CD4-positive, alpha-beta T cell treated with Interleukin-17A for 1 hour (primary cell): ENCODE results near the gene CENPX.
"Not testable (repeated sequence)": the region's sequence is repeated elsewhere in the genome, so short reads cannot be mapped to it uniquely, and the experiment has no call there.

ENCODE experiments used
- DNase-seq: peaks from one replicate; pipeline ENCODE4 v3.0.0-alpha.2; 2020

CENPX gene

DNA sequence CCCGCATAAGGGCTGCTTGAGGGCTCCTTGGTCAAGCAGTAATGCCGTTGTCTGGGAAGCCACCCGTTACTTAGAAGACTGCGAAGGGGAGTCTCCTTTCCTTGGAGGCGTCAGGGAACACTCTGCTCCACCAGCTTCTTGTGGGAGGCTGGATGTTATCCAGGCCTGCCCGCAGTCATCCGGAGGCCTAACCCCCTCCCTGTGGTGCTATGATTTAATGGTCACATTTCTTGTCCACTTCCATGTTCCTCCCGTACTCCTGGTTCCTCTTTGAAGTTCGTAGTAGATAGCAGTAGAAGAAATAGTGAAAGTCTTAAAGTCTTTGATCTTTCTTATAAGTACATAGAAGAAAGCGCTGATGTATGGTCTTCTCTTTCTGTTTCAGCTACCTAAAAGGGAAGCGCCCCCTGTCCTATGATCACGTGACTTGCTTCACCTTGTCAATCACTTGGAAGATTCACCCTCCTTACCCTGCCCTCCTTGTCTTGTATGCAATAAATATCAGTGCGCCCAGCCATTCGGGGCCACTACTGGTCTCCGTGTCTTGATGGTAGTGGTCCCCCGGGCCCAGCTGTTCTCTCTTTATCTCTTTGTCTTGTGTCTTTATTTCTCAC is 16.2 kb upstream of the CENPX start:
- DNase-seq, result not testable (repeated sequence)

DNA sequence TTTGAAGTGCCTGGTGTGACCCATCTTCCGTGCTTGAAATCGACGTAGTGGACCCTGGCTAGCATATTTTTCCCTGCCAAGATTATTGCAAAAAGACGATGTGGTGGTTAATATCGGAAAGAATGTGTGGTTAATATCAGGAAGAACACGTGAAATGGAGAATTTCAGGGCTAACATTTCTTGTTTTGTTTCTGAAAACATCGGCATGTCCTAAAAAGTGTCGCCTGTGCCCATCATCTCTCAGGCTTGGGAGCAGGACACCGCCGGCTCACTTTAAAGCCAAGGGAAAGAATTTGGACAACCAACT is 15.2 kb upstream of the CENPX start:
- no peak for DNase-seq

DNA sequence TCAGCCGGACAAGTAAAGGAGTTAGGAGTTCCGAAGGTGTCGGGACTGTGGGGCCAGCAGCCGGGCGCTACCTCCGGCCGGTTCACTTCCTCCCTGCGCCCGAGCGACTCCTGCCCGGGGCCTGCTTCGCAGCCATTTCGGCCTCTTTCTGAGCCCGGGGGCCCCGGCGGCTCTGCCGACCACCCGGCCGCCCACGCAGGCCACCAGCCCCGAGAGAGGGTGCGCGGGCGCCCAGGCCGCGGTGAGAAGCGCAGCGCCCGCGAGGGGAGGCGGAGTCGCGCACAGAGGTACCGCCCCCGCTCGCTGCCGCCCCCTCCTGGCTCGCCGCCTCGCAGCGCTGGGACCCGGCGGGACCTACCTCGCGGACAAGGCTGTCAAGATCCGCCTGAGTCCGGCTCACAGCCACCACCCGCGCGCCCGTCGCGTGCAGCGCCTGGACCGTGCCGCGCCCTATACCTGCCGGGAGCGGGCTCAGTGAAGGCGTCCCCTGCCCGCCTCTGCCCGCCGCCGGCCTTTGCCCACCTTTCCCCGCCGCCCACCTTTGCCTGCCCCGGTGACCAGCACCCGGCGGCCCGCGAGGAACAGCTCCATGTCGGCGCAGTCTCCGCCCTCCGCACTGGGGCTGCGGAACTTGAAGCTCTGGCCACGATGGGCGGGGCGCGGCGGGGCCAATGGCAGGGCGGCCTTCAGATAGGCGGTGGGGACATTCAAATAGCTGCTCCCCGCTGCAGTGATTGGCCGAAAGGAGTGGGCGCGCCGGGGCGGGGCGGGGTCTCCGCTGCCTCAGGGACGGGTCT is 14.6 kb upstream of the CENPX start, which contains the start of gene DCXR:
Gene DCXR (minus strand): TSS at position 606 of the 797 bp plus-strand sequence. CDS start 15 bp downstream, at position 591.
- DNase-seq, result peak; percentile 96

DNA sequence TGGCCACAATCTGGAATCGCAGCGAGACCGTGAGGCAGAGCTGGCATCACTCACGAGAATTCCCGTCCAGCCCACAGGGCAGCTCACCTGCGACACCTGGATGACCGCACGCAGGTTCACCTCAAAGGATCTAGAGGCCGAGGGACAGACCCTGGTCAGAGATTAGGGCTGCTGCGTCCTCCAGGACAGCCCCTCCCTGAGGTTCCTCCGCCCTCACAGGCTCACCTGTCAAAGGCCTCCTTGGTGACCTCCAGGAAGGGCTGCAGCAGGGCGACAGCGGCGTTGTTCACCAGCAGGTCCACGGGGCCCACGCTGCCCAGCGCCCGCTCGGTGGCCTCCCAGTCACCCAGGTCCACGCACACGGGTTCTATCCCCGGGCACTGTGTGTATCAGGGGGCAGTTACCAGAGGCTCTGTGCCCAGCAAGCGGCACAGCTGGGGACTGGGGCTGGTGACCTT is 14.0 kb upstream of the CENPX start:
- DNase-seq, result no peak

DNA sequence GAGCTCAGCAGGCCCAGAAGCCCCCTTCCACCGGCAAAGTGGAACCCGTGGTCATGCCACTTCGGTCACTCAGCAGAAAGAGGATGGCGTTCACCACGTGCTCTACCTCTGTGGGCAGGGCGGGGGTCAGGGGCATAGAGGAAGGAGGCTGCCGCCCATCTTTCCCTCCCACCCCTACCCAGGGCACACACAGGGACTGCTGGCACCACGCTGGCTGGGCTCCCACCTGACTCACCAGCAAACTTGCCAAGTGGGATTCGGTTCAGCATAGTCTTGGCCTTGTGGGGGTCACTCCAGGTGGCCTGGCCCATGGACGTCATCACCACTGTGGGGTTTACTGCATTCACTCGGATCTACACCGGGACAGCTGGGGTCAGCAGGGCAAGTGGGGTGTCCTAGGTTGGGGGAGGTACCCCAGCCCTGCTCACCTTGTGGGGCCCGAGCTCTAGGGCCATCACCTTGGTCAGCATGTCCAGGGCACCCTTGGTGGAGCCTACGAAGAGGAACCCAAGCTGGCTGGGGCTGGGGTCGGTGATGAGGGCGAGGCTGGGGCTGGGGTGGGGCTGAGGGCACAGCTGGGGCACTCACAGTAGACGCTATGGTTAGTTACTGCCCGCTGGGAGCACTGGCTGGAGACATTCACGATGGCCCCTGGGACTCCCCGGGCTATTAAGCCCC is 13.4 kb upstream of the CENPX start:
- DNase-seq, result no peak

DNA sequence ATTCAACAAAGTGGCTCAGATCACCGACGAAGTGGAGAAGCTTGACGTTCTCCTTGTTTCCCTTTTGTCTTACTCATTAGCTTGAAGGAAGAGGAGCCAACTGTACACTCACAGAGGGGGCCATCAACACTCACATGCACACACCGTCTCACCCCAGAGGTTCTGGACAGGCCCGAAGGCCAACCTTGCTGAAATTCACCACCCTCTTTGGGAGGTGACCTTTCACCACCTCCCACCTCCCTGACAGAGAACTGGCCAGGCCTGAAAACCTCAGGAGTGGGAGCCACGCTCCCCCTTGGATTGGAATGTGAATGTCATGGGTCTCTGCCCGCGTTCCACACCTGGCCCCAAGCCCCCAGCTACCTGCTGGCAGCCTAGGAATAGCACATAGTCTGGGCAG is 12.8 kb upstream of the CENPX start:
- no peak for DNase-seq

DNA sequence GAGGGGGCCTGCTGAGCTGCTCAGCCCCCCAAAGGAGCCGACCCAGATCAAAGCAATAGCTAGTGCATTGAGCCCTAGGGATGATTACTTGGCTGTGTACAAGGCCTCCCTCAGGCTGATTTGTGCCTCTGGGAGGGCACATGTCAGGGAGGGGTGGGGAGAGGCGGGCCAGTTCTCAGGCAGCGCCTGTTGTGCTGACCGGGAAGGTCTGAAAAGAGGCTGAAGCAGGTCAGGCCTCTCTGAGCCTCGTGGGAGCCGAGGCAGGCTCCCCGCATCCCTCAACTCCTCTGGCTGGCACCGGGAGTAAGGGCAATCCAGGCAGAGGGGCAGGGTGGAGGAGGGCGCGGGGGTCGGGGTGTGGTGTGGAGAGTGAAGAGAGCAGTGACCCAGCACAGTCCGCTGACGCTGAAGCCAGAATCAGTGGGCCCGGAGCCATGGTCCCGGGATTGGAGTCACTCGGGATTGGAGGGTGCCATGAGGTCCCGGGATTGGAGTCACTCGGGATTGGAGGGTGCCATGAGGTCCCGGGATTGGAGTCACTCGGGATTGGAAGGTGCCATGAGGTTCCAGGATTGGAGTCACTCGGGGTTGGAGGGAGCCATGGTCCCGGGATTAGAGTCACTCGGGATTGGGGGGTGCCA is 11.8 kb upstream of the CENPX start:
- DNase-seq, result no peak

DNA sequence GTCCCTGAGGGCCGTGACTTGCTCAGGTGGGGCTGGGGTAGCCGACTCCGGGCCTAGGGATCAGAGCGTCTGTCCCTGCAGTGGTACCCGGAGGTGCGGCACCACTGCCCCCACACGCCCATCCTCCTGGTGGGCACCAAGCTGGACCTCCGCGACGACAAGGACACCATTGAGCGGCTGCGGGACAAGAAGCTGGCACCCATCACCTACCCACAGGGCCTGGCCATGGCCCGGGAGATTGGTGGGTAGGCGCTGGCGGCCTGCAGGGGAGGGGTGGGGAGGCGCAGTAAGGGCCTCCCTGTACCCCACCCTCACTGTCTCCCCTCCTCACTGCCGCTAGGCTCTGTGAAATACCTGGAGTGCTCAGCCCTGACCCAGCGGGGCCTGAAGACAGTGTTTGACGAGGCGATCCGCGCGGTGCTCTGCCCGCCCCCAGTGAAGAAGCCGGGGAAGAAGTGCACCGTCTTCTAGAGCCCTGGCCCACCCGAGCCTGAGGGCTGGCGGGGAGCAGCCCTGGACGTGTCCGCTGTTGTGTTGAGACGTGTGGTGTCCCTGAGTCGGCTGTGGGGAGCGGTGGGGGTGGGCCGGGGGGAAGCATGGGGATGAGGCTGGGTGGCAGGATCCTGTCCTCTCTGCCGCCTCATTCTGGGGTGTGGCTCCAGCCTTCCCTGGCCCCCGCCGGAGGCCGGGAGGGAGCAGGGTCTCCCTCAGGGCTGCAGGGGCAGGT is 10.8 kb upstream of the CENPX start:
- DNase-seq, result no peak

DNA sequence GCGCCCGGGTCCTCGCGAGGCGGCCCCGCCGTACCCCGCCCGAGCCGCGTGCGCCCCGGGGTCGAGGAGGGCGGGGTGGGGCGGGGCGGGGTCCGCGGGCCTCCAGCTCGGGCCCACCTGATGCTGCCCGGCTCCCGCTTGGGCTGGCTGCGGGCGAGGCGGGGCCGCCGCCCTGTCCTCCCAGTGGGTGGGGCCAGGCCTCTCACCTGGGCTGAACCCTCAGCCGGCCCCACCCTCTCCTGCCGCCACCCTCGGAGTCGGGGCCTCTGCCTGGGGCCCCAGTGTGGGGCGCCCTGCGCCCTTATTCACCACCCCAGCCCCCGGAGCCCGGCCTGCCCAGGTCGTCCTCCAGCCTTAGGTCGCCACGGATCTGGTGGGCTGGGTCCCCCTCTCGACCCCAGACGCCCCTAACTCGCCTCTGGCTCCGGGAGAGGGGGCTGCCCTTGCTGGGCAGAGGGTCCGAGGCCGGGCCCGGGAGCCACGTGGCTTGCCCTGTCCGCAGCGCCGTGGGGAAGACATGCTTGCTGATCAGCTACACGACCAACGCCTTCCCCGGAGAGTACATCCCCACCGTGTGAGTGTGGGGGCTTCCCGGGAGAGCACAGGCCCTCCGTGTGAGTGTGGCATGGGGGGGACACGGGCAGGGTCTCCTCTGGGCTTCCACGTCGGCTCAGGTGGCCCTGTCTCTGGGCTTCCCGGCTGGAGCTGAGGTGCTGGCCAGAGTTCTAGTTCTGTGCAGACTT is 9.4 kb upstream of the CENPX start:
- peak; percentile 43 for DNase-seq

DNA sequence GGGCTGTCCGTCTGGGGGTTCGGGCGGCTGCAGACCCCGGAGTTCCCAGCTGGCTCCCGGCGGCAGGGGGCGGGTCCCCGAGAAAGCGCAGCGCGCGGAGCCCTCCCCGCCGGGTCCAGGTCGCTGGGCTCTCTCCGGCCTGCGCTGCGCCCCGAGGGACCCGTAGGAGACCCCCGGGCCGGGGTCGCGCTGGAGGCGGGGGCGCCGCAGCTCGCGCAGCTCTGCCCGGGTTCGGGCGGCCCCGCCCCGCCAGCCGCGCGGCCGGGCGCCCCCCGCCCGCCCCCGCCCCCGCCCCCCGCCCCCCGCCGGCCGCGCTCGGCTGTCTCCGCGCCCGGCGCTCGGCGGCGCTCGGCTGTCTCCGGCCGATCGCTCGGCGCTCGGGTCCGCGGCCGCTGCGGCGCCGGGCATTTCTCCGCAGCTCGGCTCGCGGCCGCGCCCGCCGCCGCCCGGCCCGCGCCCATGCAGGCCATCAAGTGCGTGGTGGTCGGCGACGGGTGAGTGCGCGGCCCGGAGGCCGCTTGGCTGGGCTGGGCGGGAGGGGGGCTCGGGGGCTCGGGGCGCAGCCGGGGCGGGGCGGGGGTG is 8.7 kb upstream of the CENPX start, which contains the start of gene RAC3:
Gene RAC3 (plus strand): TSS at position 376 of the 582 bp plus-strand sequence. CDS start 84 bp downstream, at position 460.
- DNase-seq, result no peak

DNA sequence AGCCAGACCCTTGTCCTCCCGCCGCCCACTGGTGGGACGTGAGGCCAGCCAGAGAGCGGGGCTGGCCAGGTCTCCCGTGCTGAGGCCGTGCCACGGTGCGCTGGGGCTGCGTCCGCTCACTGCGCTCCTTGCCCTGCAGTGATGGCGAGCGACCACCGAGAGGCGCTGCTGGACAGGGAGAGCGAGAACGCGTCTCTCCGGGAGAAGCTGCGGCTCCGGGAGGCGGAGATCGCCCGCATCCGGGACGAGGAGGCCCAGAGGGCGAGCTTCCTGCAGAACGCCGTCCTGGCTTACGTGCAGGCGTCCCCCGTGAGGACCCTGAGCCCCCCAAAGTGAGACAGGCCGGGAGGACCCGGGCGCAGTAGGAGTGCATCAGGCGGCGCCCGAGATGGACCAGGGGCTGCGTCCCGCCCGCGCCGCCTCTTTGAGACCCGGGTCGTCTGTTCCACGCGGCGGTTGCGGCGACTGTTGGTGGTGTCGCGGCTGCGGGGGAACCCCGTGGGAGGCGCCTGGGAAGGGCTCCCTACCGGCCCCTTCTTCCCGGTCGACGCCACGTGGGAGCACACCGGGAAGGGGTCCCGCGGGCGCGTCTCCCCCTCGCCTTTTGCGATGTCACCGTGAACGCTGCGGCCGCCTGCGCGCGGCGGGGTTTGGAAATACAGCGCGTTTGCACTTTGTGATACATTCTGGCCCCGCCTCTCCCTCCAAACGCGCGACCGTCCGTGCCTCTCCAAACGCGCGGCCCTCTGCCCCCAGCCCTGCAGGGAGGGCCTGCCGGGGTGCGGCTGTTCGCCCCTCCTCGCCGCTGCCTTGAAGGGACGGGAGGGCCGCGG is 8.0 kb upstream of the CENPX start:
- peak; percentile 85 for DNase-seq

DNA sequence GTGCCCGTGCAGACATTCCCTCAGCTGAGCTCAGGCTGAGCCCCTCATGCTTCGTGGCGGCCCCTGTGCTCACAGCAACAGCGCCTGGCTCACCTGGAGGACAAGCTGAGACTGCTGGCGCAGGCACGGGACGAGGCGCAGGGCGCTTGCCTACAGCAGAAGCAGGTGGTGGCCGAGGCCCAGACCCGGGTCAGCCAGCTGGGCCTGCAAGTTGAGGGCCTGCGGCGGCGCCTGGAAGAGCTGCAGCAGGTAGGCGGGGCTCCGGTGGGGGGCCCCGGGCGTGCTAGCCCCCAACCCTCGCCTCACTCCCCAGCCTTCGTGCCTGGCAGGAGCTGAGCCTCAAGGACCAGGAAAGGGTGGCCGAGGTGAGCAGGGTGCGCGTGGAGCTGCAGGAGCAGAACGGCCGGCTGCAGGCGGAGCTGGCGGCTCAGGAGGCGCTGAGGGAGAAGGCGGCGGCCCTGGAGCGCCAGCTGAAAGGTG is 7.4 kb upstream of the CENPX start:
- no peak for DNase-seq

DNA sequence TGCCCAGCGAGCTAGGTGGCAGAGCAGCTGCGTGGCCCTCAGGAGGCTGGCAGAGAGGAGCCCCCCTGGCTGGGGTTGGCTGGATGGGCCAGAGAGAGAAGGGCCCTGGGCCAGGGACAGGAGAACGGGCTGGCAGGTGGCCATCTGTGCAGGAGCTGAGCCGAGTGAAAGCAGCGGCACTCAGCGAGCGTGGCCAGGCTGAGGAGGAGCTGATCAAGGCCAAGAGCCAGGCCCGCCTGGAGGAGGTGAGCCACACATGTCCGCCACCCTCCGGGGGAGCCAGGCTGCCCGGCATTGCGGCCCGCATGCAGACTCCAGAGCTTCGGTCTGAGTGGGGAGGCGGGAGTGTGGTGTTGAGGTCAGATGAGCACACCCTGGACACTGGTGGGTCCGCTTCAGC is 6.7 kb upstream of the CENPX start:
- no peak for DNase-seq

DNA sequence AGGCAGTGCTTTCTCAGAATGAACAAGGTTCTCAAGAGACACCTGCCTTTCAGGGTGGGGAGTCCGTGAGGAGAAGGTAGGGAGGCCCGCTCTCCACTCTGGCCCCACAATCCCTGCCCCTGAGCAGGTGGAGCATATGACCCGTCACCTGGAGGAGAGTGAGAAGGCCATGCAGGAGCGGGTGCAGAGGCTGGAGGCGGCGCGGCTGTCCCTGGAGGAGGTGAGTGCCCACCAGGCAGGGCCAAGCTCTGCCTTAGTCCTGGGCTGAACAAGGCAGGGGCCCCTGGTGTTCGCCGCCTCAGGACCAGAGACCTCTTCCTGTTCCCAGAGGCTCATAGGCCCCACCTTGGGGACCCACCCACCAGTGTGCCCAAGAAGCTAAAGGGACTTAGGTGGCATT is 6.3 kb upstream of the CENPX start:
- DNase-seq, result no peak

DNA sequence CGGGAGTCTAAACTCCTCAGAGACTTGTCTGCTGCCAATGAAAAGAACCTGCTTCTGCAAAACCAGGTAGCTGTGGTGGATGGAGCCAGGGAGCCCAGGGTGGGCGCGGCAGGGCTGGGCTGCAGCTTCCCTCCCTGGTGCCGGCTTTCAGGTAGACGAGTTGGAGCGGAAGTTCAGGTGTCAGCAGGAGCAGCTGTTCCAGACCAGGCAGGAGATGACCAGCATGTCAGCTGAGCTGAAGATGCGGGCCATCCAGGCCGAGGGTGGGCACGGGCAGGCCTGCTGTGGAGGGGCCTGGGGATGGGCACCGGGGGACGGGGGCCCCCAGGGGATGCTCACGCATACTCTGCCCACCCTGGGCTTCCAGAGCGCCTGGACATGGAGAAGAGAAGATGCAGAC is 5.6 kb upstream of the CENPX start:
- no peak for DNase-seq

DNA sequence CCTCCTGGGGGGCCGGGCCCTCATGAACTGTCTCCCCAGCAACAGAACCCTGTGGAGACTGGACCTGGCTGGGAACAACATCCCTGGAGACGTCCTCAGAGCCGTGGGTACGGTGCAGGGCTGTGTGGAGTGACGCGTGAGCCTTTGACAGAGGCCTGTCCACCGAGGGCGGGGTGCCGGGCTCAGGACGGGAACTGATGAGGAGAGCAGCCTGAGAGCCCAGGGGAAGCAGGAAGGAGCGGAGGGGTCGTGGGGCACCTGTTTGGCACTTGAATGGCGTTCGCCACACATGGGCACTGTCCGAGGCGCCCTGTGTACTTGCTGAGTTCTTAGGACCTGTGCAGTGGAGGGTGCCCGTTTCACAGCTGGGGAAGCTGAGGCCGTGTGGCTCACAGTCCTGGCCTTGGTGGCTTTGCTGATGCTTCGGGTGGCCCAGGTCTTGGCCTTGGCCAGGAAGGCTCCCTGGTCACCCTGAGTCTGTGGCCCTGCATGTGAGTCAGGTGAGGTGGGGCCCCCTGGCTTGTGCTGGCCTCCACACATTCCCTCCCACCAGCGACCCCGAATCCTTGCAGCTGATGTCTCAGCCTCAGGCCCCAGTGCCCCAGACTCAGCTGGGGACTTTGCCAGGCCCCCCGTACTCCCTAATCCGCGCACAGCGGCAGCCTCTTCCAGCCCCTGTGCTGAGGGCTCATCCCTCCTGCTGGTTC is 2.9 kb upstream of the CENPX start:
- DNase-seq, result no peak

DNA sequence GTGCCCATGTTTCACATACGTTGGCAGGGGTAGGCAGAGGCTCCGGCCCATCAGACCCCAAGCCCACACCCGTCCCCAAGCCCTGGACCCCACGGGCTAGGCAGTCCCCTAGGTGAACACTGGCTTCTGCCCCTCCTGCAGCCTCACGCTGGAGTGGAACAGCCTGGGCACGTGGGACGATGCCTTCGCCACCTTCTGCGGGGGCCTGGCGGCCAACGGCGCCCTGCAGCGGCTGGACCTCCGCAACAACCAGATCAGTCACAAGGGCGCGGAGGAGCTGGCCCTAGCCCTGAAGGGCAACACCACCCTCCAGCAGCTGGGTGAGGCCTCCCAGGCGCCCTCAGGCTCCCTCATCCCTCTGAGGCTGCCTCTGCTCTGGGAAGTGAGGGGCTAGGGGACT is 2.2 kb upstream of the CENPX start:
- no peak for DNase-seq

DNA sequence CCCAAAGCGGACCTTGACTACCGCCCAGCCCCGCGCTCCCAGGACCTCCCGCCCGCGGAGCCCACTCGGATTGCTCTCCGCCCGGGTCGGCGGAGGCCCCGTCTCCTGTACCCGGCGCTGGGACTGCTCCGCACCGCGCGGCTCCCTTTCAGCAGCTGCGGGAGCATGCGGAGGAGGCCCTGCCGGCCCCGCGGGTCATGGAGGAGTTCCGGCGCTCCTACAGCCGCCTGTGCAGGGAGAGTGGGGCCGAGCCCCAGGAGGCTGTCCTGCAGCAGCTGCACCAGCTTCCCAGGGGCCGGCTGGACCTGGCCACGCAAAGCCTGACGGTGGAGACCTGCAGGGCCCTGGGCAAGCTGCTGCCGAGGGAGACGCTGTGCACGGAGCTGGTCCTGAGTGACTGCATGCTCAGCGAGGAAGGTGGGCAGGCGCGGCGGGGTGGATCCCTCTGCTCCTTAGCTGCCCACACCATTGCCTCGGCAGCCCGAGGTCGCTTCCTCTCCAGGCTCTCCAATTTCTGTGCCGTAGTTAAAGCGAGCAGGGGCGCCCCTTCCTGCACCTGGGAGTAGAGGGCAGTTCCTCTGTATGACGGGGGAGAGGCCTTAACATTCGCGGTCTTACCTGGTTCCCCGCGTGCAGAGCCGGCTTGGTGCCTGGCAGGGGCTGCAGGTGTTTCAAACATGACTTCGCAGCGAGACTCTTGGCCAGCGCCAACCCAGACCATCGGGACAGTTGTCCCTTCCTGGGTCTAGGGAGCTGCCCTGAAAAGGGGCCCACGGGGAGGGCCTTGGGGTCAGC is 966 bp upstream of the CENPX start:
- no peak for DNase-seq

DNA sequence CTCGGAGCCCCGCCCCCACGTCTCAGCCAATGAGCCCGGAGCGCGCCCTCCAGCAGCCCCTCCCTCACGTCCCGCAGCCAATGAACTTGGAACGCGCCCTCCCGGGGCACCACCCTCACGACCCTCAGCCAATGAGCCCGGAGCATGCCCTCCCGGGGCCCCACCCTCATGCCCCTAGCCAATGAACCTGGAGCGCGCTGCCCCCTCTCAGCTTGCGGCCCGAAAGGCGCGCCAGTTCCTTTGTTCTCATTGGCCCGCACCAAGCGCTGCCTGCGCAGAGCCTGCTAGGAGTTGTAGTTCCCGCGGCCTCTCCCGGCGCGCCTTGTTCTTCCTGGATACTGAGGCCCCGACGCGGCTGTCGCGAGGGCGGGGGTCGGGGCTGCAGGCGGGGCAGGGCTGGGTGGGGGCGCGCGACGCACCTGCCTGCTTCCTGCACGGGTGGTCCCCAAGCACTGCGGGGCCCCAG is 336 bp upstream of the CENPX start, which contains the start of gene LRRC45:
Gene LRRC45 (plus strand): TSS at position 325 of the 466 bp plus-strand sequence. CDS start 339 bp downstream, outside the sequence.
- DNase-seq, result peak; percentile 100
